Upper lobe of right lung (tissue), 1 donor: ENCODE measurements around the gene IFT172. TPM values are rescaled to one million over a fixed set of nuclear protein-coding genes. Genes with fewer than 3 reads are reported as not detected.

ENCODE experiments used
- ATAC-seq: fragments of 200-7000 bp; cut with Tn5 transposase; one replicate; pipeline ENCODE4 v1.9.1; 2020; ENCODE audit warnings: mild to moderate bottlenecking, moderate library complexity
- DNase-seq: peaks from one replicate; pipeline ENCODE4 v3.0.0-alpha.2; 2020
- H3K27ac ChIP-seq: fragments of 200-600 bp; one replicate; pipeline ENCODE4 v1.8.0; 2022
- H3K27me3 ChIP-seq: fragments of 200-600 bp; one replicate; pipeline ENCODE4 v1.8.0; 2022; ENCODE audit warnings: mild to moderate bottlenecking
- H3K36me3 ChIP-seq: fragments of 200-600 bp; one replicate; pipeline ENCODE4 v1.8.0; 2022
- H3K4me1 ChIP-seq: fragments of 200-600 bp; one replicate; pipeline ENCODE4 v1.8.0; 2022
- H3K4me3 ChIP-seq: fragments of 200-600 bp; one replicate; pipeline ENCODE4 v1.8.0; 2022; ENCODE audit warnings: mild to moderate bottlenecking
- H3K9me3 ChIP-seq: fragments of 200-600 bp; one replicate; pipeline ENCODE4 v1.8.0; 2022
- intact Hi-C: fragments of 100-400 bp; cut with DNase I; formaldehyde crosslinking; loops from one replicate; pipeline ENCODE4 v1.11.0; 2022
- total RNA-seq: library from RNA; stranded (reverse); fragmentation: NEBNext Ultra II Directional; extraction: Animal tissue kit (Norgen Biotek cat#: 25700); gene quantifications from one replicate; pipeline ENCODE4 v1.2.1, GENCODE V29; 2021
- TF ChIP-seq, protein P1 (sequence below): fragments of 200-600 bp; IDR thresholded peaks from one replicate; pipeline ENCODE4 v1.8.0; 2022; ENCODE audit warnings: antibody characterized with exemption
- donor health status: DM: no; HTN: yes; CAD: no; lungs with severe emphysema.

IFT172 gene
- total RNA-seq, 1 donor from 2014 or later = 19.2 TPM

DNA sequence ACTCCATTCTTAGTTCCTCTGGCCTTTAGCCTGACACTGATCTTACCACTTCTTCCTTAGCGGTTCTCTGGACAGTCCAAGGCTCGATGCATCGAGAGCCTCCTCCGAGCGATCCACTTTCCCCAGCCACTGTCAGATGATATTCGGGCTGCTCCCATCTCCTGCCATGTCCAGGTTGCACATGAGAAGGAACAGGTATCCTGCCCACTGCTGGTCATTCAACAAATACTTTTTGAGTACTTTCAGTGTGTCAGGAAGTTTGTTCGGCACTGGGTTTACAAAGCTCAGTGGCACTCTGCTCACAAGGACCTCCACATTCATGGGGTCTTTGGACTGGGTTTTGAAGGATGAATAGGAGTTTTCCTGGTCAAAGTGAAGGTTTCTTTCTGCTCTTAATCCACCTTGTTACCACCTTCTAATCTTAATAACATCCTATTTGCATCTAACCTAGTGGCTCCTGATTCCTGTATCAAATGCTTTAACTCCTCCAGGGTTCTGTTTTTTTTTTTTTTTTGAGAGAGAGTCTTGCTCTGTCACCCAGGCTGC lies 32.9 kb upstream of the IFT172 start:
- Histone ChIP-seq H3K27me3 (peaks cover 9% of the 10 kb centered on the region), H3K9me3 (no peaks in the 10 kb centered on the region), H3K36me3 (no peaks in the 10 kb centered on the region), H3K4me1 (no peaks in the 10 kb centered on the region), H3K27ac (no peak overlapping the region), H3K4me3 (no peak overlapping the region)
- intact Hi-C loops = no loop called here
- TF ChIP-seq, protein P1, sequence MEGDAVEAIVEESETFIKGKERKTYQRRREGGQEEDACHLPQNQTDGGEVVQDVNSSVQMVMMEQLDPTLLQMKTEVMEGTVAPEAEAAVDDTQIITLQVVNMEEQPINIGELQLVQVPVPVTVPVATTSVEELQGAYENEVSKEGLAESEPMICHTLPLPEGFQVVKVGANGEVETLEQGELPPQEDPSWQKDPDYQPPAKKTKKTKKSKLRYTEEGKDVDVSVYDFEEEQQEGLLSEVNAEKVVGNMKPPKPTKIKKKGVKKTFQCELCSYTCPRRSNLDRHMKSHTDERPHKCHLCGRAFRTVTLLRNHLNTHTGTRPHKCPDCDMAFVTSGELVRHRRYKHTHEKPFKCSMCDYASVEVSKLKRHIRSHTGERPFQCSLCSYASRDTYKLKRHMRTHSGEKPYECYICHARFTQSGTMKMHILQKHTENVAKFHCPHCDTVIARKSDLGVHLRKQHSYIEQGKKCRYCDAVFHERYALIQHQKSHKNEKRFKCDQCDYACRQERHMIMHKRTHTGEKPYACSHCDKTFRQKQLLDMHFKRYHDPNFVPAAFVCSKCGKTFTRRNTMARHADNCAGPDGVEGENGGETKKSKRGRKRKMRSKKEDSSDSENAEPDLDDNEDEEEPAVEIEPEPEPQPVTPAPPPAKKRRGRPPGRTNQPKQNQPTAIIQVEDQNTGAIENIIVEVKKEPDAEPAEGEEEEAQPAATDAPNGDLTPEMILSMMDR = no peak
- ATAC-seq (no peak), DNase-seq (no peak)

DNA sequence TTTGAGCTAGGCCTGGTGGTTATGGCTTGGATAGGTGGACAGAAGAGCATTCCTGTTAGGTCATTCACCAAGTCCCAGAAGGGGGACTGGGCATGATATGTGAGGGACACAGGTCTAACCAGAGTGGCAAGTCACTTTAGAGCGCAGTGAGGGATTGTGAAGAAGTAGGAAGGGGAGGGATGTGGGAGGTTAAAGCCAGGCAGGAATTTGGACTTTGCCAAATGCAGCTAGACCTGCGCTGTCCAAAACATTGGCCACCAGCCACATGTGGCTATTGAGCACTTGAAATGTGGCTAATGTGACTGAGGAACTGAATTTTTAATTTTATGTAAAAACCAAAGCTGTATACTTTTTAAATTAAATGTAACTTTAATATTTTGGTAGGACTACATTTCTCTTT lies 30.8 kb upstream of the IFT172 start:
- H3K4me1 ChIP-seq = no peaks in the 10 kb centered on the region
- no peak for ATAC-seq
- H3K36me3 ChIP-seq = no peaks in the 10 kb centered on the region
- H3K4me3 ChIP-seq = no peak overlapping the region
- peaks cover 9% of the 10 kb centered on the region for H3K27me3 ChIP-seq
- H3K27ac ChIP-seq = no peak overlapping the region
- H3K9me3 ChIP-seq = no peaks in the 10 kb centered on the region
- no peak for DNase-seq
- intact Hi-C loops = no loop called here
- TF ChIP-seq, protein P1 = no peak

DNA sequence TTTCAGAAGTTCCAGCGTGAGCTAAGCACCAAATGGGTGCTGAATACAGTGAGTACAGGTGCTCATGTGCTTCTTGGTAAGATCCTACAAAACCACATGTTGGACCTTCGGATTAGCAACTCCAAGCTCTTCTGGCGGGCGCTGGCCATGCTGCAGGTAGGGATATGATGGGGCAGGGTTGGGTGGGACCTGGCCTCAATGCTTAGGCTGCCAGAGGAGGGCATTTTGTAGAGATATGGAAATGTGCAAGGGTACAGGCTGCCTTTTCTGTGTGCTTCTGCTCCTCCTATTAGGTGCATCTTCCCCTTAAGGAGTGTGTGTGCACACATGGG lies 29.2 kb upstream of the IFT172 start:
- TF ChIP-seq, protein P1 = no peak
- Histone ChIP-seq H3K9me3 (no peaks in the 10 kb centered on the region), H3K36me3 (no peaks in the 10 kb centered on the region), H3K4me3 (no peak overlapping the region), H3K27ac (no peak overlapping the region), H3K27me3 (peaks cover 9% of the 10 kb centered on the region), H3K4me1 (no peaks in the 10 kb centered on the region)
- intact Hi-C loops = no loop called here
- ATAC-seq (no peak), DNase-seq (no peak)

DNA sequence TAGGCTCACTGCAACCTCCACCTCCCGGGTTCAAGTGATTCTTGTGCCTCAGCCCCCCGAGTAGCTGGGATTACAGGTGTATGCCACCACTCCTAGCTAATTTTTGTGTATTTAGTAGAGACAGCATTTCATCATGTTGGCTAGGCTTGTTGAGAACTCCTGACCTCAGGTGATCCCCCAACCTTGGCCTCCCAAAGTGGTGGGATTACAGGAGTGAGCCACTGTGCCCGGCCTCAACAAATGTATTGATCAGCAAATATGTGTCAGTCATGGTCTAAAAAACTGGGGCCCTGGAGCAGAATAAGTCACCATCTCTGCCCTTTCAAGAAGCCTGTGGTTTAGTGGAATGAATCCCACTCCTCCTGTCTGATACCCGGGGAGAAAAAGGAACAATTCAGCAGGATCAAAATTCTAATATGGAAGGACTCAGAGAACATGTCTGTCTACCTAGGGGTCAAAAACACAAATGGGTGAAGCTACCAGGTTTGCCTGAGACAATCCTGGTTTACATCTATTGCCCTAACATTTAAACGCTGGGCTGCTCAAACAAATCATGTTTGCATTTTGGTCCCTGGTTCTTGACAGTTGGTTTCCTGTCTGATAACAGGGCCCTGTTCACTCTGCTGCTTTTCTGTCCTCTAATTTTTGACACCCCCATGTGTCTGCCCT lies 28.7 kb upstream of the IFT172 start:
- DNase-seq = no peak
- TF ChIP-seq, protein P1 = no peak
- H3K36me3 ChIP-seq = no peaks in the 10 kb centered on the region
- H3K9me3 ChIP-seq = no peaks in the 10 kb centered on the region
- no peak overlapping the region for H3K27ac ChIP-seq
- intact Hi-C loops = no loop called here
- no peaks in the 10 kb centered on the region for H3K4me1 ChIP-seq
- H3K27me3 ChIP-seq = peaks cover 9% of the 10 kb centered on the region
- no peak for ATAC-seq
- no peak overlapping the region for H3K4me3 ChIP-seq

DNA sequence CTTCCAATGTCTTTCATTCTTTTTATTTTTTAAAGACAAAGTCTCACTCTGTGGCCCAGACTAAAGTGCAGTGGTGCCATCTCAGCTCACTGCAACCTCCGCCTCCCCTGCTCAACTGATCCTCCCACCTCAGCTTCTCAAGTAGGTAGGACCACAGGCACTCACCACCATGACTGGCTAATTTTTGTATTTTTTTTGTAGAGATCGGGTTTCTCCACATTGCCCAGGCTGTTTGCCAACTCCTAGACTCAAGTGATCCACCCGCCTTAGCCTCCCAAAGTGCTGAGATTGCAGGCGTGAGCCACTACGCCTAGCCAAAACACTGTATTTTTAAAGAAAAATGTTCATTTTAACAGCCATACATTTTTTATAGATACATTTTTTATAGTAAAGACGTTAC lies 19.8 kb upstream of the IFT172 start:
- no peaks in the 10 kb centered on the region for H3K4me1 ChIP-seq
- H3K4me3 ChIP-seq = no peak overlapping the region
- TF ChIP-seq, protein P1 = no peak
- no peaks in the 10 kb centered on the region for H3K9me3 ChIP-seq
- ATAC-seq (peak; percentile 72), DNase-seq (no peak)
- no peaks in the 10 kb centered on the region for H3K27me3 ChIP-seq
- no peak overlapping the region for H3K27ac ChIP-seq
- intact Hi-C loops = no loop called here
- H3K36me3 ChIP-seq = no peaks in the 10 kb centered on the region

DNA sequence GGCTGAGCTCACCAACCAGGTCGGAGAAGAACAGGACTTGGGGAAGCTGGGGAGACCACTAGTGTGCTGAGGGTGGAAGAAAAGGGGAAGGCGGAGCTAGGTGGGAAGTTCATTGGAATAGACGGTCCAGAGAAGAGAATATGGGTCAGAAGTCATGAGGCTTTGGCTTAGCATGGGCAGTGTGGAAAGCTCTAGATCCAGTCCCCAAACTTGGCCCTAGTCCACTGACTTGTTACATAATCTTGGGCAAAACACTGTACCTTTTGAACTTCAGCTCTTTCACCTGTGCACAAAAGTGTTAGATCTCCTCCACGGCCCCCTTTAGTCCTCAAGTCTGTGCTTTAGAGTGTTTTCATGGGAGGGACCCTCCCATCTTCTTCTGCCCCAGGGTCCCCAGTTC lies 17.8 kb upstream of the IFT172 start:
- H3K36me3 ChIP-seq = no peaks in the 10 kb centered on the region
- no peaks in the 10 kb centered on the region for H3K4me1 ChIP-seq
- intact Hi-C loops = no loop called here
- no peaks in the 10 kb centered on the region for H3K27me3 ChIP-seq
- no peak overlapping the region for H3K4me3 ChIP-seq
- TF ChIP-seq, protein P1 = no peak
- ATAC-seq = no peak
- H3K9me3 ChIP-seq = no peaks in the 10 kb centered on the region
- DNase-seq = no peak
- no peak overlapping the region for H3K27ac ChIP-seq
